GM21717 (cell line): ENCODE results near the gene KLF14.
"Not testable (repeated sequence)": the region's sequence is repeated elsewhere in the genome, so short reads cannot be mapped to it uniquely, and the experiment has no call there.

Experiments
- ATAC-seq: cut with Tn5 transposase; IDR thresholded peaks from one replicate; pipeline ENCODE4 v1.9.1; 2021; ENCODE audit warnings: mild to moderate bottlenecking, moderate library complexity; ENCODE audit not compliant: unreplicated experiment

KLF14 gene

GRCh38 chr7:130721486-130722277 is 12.3 kb downstream of the KLF14 start:
- ATAC-seq: no peak

- ATAC-seq: no peak
These were observed 14.5 kb downstream of the KLF14 start for GRCh38 chr7:130719541-130719940.

- ATAC-seq: no peak
These were observed 21.6 kb downstream of the KLF14 start for GRCh38 chr7:130712416-130712815.

GRCh38 chr7:130708766-130709165 is 25.2 kb downstream of the KLF14 start:
- ATAC-seq: no peak

- ATAC-seq: no peak
These were observed 26.0 kb downstream of the KLF14 start for GRCh38 chr7:130708001-130708400.

GRCh38 chr7:130703851-130704250 is 30.2 kb downstream of the KLF14 start:
- ATAC-seq: no peak

- no peak for ATAC-seq
These were observed 32.4 kb downstream of the KLF14 start for GRCh38 chr7:130701650-130702049.

GRCh38 chr7:130700760-130701159 is 33.2 kb downstream of the KLF14 start:
- no peak for ATAC-seq

GRCh38 chr7:130699686-130700085 is 34.3 kb downstream of the KLF14 start:
- ATAC-seq: no peak

GRCh38 chr7:130697820-130698219 is 36.2 kb downstream of the KLF14 start:
- no peak for ATAC-seq

GRCh38 chr7:130695840-130696239 is 38.2 kb downstream of the KLF14 start:
- no peak for ATAC-seq

- ATAC-seq: not testable (repeated sequence)
These were observed 41.6 kb downstream of the KLF14 start for GRCh38 chr7:130692396-130692795.

- no peak for ATAC-seq
These were observed 44.3 kb downstream of the KLF14 start for GRCh38 chr7:130689683-130690082.

GRCh38 chr7:130683026-130683425 is 51.0 kb downstream of the KLF14 start:
- ATAC-seq: no peak
